HS-5 (cell line): ENCODE measurements around the gene LRRN4CL.

Source experiments
- DNase-seq: peaks from one replicate; pipeline ENCODE4 v3.0.0-alpha.2; 2012; ENCODE audit warnings: low read depth

The LRRN4CL gene

GRCh38 chr11:62646825-62647608, 42.3 kb downstream of the LRRN4CL start:
- no peak for DNase-seq

GRCh38 chr11:62645946-62646824, 43.1 kb downstream of the LRRN4CL start, which contains the start of gene GANAB:
Gene GANAB, minus strand, starts transcription at chr11:62646613. Its CDS starts 14 bp downstream, at chr11:62646599.
- DNase-seq, result peak; percentile 86

- DNase-seq, result no peak
Measured at GRCh38 chr11:62645671-62645945, 43.7 kb downstream of the LRRN4CL start.

- DNase-seq, result no peak
Measured at GRCh38 chr11:62644220-62644619, 45.1 kb downstream of the LRRN4CL start.
